HL-60 (cell line): Measurements from ENCODE around the gene DCHS1.

ENCODE experiments used
- CTCF ChIP-seq: IDR thresholded peaks from one replicate; pipeline ENCODE4 v1.5.1; 2011; ENCODE audit warnings: low read length, control low read depth, inconsistent platforms; ENCODE audit not compliant: insufficient read depth
- REST ChIP-seq: IDR thresholded peaks from 2 replicates; pipeline ENCODE4 v1.6.1; 2012; ENCODE audit warnings: low read depth; ENCODE audit not compliant: insufficient replicate concordance

GRCh38 chr11:6629573-6629891 is 26.1 kb downstream of the DCHS1 start:
- no peak for TF ChIP-seq CTCF
- TF ChIP-seq REST = no peak
